ENCODE data around the gene HNRNPUL2. TPM values are rescaled to one million over a fixed set of nuclear protein-coding genes. Genes with fewer than 3 reads are reported as not detected.

Gene HNRNPUL2
- total and polyA plus RNA-seq, 2 of the 4 experiments (the other 2 are of a cell fraction), result 3.9 to 30.2 TPM

GRCh38 chr11:62726915-62727164, 417 bp downstream of the HNRNPUL2 start:
- Histone ChIP-seq H4K8ac (ENCODE audit: low read depth in 2 of 2, low read length in 2 of 2) (peak overlapping the region; percentile 39 to 98; a peak in 1 of 4 replicates), H2BK120ac (ENCODE audit: low read depth, low read length) (no peak overlapping the region), H3K23ac (ENCODE audit: low read depth, low read length) (peak overlapping the region; percentile 88; the same call in 1 of the 2 replicates), H3K4me2 (ENCODE audit: low read depth, low read length) (peak overlapping the region; percentile 99; the same call in 1 of the 2 replicates), H3K4me1 (ENCODE audit: control insufficient read depth, insufficient read depth, low read length) (peaks cover 6% of the 10 kb centered on the region), H4K5ac (ENCODE audit: low read depth, low read length) (no peak overlapping the region), H3K27me3 (ENCODE audit: control insufficient read depth, insufficient read depth, low read length) (no peaks in the 10 kb centered on the region), H2AK9ac (replicated peaks; ENCODE audit: low read depth, low read length, poor library complexity) (peak overlapping the region; percentile 76), H2BK20ac (ENCODE audit: low read depth, low read length) (no peak overlapping the region), H2BK15ac (ENCODE audit: low read depth, low read length) (no peak overlapping the region), H3K4me3 (ENCODE audit: insufficient read depth, low read depth, low read length) (peak overlapping the region; percentile 85), H3K36me3 (ENCODE audit: control insufficient read depth, insufficient read depth, low read length) (peaks cover 18% of the 10 kb centered on the region), H3K9ac (ENCODE audit: low read depth, low read length) (peak overlapping the region; percentile 87), H3K14ac (replicated peaks; ENCODE audit: low read depth, low read length) (peak overlapping the region; percentile 82; the same call in 1 of the 2 replicates), H4K91ac (ENCODE audit: insufficient read depth, low read depth, low read length) (peak overlapping the region; percentile 52; the same call in 1 of the 2 replicates), H2AFZ (replicated peaks; ENCODE audit: low read length, poor library complexity) (peak overlapping the region; percentile 92), H3K18ac (ENCODE audit: low read depth, low read length) (no peak overlapping the region), H3K27ac (ENCODE audit: insufficient read depth, low read length) (peak overlapping the region; percentile 96), H3K4ac (ENCODE audit: low read depth, low read length) (peak overlapping the region; percentile 69), H2BK5ac (ENCODE audit: low read depth, low read length, poor library complexity, severe bottlenecking) (peak overlapping the region; percentile 97), H3K79me1 (ENCODE audit: low read depth in 1 of 2, low read length in 2 of 2) (peaks cover 17 to 38% of the 10 kb centered on the region in 2 experiments), H2AK5ac (ENCODE audit: low read depth, low read length) (peak overlapping the region; percentile 61; the same call in 1 of the 2 replicates), H3K9me3 (ENCODE audit: control insufficient read depth, insufficient read depth, low read length) (no peaks in the 10 kb centered on the region), H3K56ac (ENCODE audit: extremely low read depth, insufficient read depth, low read length) (no peak overlapping the region), H4K20me1 (ENCODE audit: insufficient read depth, low read length) (peaks cover 46% of the 10 kb centered on the region), H3K9me1 (ENCODE audit: insufficient read depth, low read length) (peaks cover 4% of the 10 kb centered on the region; the same call in 1 of the 2 replicates)
- no CpG with 5 or more reads among the region's 37 CpGs for WGBS, 2 experiments (ENCODE audit: extremely low coverage in 2 of 2, insufficient read length in 1 of 2)
- CTCF ChIA-PET, result no interaction called here
- in situ Hi-C loops (cut with MboI; ENCODE audit: low sequenced_read_pairs), result no loop called here
- BruUV-seq (replicated peaks), result no TSS peak
- DNase-seq (no peak), ATAC-seq (ENCODE audit: low read depth) (peak; percentile 8)
- POLR2A ChIA-PET (ENCODE audit: unreplicated experiment), result interaction anchor here (0.8 to 1.8 kb wide), 7 partner anchors 9 to 129 kb away, joined by 3 to 7 read pairs (median 5); partner anchors contain the start of genes LBHD1, STX5, UQCC3 and ZBTB3
- dilution Hi-C loops (cut with HindIII; ENCODE audit: low sequenced_read_pairs, unreplicated experiment), result no loop called here
- intact Hi-C loops (cut with micrococcal nuclease), result loop anchor here (5.0 kb wide), 2 partner anchors 35 to 135 kb away; partner anchors contain the start of gene POLR2G
- 0 out of 2 replicates have a peak, but pooled peaks have one; percentile 5 for TF ChIP-seq CTCF (conservative IDR thresholded peaks at IDR 0.05; ENCODE audit: low read depth, low read length)
- no peak for TF ChIP-seq MAFK (IDR thresholded peaks at IDR 0.05; ENCODE audit: low read depth, low read length)

All from IMR-90 (cell line).